Fibroblast of gingiva (primary cell): ENCODE measurements around the gene GRID2.

Source experiments
- DNase-seq: peaks from one replicate; pipeline ENCODE4 v3.0.0-alpha.2; 2011; ENCODE audit warnings: low read depth

GRID2 gene

GRCh38 chr4:93751411-93751810 is 1447.6 kb downstream of the GRID2 start:
- DNase-seq = no peak

GRCh38 chr4:93756101-93756500 is 1452.3 kb downstream of the GRID2 start:
- DNase-seq = no peak

- no peak for DNase-seq
Measured at GRCh38 chr4:93759506-93759905, 1455.7 kb downstream of the GRID2 start.

GRCh38 chr4:93760284-93760683 is 1456.5 kb downstream of the GRID2 start:
- DNase-seq = no peak

GRCh38 chr4:93761286-93761685 is 1457.5 kb downstream of the GRID2 start:
- no peak for DNase-seq

DNA sequence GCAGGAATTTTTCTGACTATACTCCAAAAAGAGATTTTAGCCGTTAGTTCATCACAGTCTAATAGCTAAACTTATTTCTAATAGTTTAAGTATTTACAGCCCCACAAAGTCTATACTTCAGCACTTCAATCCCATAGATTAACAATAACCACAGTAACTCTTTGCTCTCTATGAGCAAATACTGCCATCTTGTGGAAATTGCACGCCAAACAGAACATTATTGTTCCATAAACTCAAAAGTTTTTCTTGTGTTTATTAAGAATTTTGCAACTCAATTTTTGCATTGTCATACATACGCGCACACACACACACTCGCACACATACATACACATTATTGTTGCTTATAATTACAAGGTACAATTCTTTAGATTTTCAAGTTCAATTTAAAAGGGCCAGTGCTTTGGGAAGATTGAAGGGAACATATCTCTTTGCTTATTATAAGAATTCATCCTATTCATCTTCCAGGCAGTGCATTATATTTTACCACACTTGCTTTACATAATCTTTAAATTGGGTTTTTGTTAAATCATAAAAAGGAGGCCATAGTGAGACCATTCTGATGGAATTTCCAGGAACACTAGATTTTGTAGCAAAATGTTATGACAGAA is 1461.0 kb downstream of the GRID2 start:
- peak; percentile 56 for DNase-seq

DNA sequence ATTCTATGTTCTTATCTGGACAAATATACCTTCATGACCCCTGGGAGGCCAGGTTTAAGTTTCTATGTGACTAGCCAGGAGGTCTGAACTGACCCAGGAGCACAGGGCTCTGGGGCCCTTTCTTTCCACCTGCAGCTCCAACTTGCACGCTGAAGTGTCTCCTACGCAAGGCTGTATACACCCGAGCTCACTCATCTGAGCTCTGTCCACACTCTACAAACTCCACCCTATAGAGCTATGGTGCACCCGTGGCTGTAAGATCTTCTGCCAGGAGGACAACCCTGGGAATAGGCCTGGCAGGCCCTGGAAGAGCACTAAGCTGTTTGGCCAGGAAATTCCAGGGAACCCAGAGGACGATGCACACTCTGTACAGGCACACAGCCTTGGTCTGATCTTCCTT is 1464.2 kb downstream of the GRID2 start:
- no peak for DNase-seq

GRCh38 chr4:93770201-93770600 is 1466.4 kb downstream of the GRID2 start:
- DNase-seq = no peak

GRCh38 chr4:93771640-93772411 is 1468.1 kb downstream of the GRID2 start:
- no peak for DNase-seq

- DNase-seq = no peak
Measured at GRCh38 chr4:93772858-93773257, 1469.1 kb downstream of the GRID2 start.

DNA sequence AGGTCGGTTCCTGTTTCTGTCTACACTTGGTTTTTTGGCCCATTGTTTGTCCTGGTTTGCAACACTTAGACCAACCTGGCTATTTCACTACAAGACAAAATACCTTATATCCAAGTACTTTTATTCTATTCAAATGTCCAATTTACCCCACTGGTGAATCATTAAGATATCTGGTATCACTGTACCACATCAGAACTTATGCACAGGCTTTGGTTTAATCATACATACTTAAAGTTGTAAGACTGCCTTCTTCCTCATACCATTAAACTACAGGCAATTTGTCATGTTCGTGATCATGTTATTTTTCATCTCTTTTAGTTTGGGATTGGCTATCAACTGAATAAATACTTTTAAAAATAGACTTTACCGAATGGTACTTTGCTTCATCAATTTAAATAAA is 1471.8 kb downstream of the GRID2 start:
- DNase-seq = no peak

- peak; percentile 35 for DNase-seq
Measured at GRCh38 chr4:93776386-93777080, 1472.8 kb downstream of the GRID2 start.

DNA sequence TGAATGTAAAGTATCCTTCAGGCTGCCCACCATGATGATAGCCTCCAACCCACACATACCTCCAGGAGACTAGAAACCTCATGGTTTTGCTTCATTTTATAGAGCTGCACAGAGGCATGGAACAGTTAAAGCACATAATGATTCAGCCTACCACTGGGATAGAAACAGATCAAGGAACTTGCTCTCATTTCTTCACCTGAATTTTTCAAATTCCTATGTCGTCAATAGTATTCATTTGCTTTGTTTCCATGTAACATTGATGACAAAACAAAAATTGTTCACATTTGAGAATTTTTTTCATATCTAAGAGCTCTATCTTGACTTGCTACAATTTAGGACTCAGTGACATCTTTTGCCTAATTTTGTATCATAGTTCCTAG is 1473.3 kb downstream of the GRID2 start:
- no peak for DNase-seq

DNA sequence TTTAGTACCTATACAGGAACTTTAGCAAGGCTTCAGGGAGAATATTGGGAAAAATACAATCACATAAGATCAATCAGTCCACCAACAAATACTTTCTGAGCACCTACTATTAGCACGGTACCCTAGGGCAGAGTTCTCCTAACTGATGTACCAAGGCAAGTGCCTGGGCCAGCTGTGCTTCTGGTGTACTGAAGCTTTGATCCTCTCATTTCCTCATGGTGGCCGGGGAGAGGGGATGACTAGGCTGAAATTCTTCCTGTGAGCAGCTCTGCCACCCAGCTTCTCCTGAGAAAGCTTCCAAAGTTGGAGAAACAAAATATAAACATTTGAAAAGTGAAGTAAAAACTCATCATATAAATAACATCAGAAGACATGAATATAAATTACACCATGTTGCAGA is 1475.5 kb downstream of the GRID2 start:
- DNase-seq = no peak

DNA sequence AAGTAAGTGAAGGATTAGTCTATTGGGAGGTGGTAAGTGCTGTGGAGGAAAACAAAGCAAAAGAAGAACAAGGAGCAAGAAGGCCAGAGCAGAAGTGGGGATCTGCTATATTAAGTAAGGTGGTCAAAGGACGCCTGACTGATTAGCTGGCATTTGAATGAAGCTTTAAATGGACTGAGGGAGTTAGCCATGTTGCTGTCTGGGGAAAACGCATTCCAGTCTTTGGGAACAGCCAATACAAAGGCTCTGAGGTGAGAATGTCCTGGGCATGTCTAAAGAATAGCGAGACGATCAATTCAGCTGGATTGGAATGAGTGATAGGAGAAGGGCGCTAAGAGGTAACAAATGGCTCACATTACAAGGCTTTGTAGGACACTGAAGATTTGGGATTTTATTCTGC is 1476.3 kb downstream of the GRID2 start:
- no peak for DNase-seq

DNA sequence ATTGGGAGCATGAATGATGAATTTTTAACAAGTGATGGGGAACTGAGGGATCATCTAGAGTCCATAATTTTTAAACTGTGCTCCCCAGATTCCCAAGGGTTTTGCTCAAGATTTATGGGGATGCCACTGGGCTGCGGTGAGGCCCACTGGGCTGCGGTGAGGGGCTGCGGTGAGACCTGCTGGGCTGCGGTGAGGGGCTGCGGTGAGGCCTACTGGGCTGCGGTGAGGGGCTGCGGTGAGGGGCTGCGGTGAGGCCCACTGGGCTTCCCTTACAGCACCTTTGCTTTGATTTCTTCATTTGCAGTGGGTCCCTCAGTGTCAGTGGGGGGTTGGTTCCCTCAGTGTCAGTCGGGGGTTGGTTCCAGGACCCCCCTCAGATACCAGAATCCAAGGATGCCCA is 1477.4 kb downstream of the GRID2 start:
- DNase-seq = no peak

DNA sequence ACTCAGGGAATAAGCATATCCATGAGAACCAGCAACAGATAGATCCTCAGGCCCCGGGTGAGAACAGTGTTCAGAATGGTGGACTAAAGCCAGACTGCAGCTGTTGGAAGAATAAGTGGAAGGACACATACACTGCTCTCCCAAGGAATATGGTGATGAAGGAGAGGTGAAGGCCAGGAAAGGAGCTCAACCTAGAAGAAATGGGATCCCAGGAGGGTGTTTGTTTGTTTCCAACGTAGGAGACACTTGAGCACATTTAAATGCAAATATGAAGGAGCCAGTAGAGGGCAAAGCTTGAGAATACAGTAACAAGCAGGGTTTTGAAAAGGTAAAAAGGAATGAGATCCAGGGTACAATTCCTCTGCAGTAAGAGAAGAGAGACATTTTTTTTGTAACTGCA is 1482.4 kb downstream of the GRID2 start:
- DNase-seq = no peak

- peak; percentile 4 for DNase-seq
Measured at GRCh38 chr4:93788712-93789111, 1484.9 kb downstream of the GRID2 start.

GRCh38 chr4:93791570-93792195 is 1487.9 kb downstream of the GRID2 start:
- DNase-seq = peak; percentile 19

DNA sequence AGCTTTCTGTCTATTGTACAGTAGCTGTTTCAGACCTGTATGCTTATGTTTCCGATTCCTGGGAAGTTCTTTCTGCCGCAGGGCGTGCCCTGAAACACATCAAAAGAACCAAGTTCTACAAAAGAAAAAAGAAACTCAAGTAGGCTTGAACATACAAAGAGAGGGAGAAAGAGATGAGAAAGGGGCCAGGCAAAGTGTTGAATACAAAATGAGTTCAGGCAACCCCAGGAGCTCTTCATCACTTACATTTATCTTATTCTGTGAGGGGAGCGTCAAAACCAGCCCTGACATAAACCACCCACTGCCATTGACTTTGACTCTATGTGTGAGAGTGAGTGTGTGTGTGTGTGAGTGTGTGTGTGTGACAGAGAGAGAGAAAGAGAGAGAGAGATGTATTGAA is 1498.3 kb downstream of the GRID2 start:
- DNase-seq = no peak

GRCh38 chr4:93809773-93810172 is 1506.0 kb downstream of the GRID2 start:
- no peak for DNase-seq

DNA sequence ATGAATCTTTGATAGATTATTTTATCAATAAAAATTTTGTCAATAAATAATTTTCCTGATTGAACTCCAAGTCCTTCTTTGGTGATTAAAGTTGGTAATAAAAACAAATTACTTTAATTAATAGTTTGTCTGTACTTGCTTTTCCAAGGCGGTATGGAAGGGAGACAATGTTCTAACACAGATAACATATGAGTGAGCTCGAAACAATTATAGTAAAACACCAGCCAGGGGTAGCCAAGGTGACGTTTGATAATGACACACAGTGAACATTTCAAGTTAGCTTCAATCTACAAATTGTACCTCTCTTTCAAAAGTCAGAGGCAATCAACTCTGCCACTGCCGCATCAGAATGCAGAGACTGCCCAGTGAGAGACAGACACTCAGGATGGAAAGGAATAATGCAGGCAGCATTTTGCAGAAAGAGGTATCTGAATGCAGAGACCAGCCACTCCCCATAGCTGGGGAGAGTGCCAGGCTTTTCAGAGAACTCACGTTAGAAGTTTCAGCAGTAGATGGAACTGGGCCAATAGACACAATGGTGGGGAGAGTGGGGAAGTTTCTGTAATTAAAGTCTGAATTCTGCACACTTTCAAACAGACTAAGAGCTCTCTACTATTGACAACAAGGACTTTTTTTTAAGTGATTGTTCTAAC is 1506.7 kb downstream of the GRID2 start:
- no peak for DNase-seq
